AG09309 (cell line): ENCODE measurements around the gene TRAPPC10.

Source experiments
- DNase-seq: peaks from one replicate; pipeline ENCODE4 v3.0.0-alpha.2; 2010; ENCODE audit warnings: low read depth
- H3K4me3 ChIP-seq: 2 replicates; pipeline ENCODE4 v1.5.1; 2011; ENCODE audit warnings: mild to moderate bottlenecking, low read depth, low read length, moderate library complexity; ENCODE audit not compliant: control insufficient read depth
- CTCF ChIP-seq: IDR thresholded peaks from 2 replicates; pipeline ENCODE4 v1.5.1; 2011; ENCODE audit warnings: mild to moderate bottlenecking, low read depth, low read length, inconsistent platforms; ENCODE audit not compliant: insufficient read depth, control insufficient read depth; ENCODE audit errors: missing control alignments

The TRAPPC10 gene

GRCh38 chr21:43986544-43987451, 25.3 kb upstream of the TRAPPC10 start:
- no peak for DNase-seq
- TF ChIP-seq CTCF: no peak
- no peak overlapping the region for H3K4me3 ChIP-seq

DNA sequence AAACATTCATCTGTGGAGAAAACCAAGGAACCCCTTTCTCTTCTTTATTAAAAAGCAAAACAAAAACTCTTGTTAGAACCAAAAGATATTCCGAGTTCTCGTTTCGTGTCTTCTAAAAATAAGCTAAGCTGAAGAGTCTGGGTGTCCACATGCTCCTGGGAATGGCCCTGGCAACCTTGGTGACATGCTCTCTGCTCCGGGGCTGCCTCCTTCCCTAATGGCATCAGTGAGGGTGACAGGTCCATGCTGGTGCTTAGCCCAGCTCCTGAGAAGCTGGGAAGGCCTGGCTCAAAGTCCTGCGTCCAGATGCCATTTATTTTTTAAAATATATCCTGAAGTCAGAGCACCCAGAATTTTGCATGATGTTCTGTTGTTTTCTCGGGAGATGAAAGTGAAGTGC, 24.6 kb upstream of the TRAPPC10 start:
- no peak for TF ChIP-seq CTCF
- DNase-seq: no peak
- no peak overlapping the region for H3K4me3 ChIP-seq

DNA sequence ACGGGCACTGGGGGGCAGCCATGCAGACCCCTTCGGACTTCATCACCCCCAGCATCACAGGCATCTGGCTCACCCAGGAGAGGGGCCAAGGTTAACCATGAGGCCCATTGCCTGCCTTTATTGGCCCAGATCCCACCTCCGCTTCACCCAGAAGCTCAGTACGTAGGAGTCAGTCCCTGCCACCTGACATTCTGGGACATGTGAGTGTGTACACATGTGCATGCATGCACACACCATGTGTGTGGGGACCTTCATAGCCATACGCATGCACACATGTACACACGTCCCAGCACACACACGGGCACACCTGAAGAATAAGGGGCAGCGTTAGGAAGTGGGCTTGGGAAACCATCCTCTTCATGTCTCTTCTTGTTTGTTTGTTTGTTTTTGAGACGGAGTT, 24.1 kb upstream of the TRAPPC10 start:
- DNase-seq: no peak
- TF ChIP-seq CTCF: no peak
- no peak overlapping the region for H3K4me3 ChIP-seq

DNA sequence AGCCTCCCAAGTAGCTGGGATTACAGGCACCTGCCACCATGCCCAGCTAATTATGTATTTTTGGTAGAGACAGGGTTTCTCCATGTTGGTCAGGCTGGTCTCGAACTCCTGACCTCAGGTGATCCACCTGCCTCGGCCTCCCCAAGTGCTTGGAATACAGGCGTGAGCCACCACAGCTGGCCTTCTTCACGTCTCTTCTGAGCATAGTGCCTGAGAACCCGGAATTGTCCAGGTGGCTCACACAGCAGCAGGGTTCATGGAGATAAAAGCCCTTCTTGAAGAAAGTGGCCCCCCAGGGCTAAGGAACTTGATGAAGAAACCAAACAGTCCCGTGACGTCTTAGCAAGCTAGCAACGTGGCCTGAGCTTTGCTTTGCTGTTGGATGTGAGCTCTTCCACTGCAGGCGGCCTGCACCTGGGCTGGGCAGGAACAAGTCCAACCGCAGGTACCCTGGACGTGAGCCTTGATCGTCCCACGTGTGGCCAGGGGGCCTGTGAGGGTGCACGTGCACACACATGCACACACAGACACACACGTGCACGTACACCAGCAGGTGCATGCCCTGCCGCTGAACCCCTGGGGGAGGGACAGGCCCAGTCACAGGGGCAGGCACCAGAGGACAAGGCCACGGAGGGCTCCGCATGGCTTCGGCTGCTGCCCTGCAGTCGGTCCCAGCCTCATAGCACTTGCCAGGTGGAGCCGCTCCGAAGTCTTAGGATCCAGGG, 23.4 kb upstream of the TRAPPC10 start:
- DNase-seq: no peak
- no peak for TF ChIP-seq CTCF

GRCh38 chr21:43989401-43989800, 22.7 kb upstream of the TRAPPC10 start:
- no peak overlapping the region for H3K4me3 ChIP-seq
- no peak for TF ChIP-seq CTCF
- DNase-seq: no peak

More for the DNA sequence above, 23.4 kb upstream of the TRAPPC10 start:
- no peak overlapping the region for H3K4me3 ChIP-seq

DNA sequence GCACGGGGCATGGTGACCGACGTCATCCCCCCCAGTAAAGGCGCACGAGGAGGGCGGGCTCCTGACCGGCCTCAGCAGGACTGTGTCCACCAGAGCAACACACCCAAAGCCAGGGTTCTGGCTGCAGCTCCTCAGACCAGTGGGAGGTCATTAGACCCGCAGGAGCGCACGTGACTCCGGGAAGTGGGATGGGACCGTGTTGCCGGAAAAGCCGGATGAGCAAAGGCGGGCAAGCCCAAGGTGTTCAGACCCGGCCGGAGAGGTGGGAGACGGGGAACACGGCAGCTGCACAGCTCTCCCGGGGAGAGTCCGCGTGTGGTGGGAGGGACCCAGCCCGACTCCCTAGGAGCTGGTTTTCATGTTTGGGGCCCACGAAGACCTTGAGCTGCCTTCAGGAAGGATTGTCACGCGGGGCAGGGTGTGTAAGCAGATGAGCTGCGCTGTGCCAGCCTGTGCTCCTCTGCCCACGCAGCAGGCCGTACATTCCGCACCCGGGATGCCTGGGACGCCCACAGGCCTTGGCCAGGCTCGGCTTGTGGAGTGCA, 20.6 kb upstream of the TRAPPC10 start:
- no peak for TF ChIP-seq CTCF
- DNase-seq: no peak

More for the DNA sequence above, 20.6 kb upstream of the TRAPPC10 start:
- H3K4me3 ChIP-seq: no peak overlapping the region
